Activated naive CD8-positive, alpha-beta T cell treated with anti-CD3 and anti-CD28 coated beads, Interleukin-2, amount 50 U/mL, for 24 hours (primary cell): Measurements from ENCODE around the gene SMURF1.
A peak's percentile ranks its signal among the peaks of the same experiment; 100 is the strongest.
"Not testable (repeated sequence)": the region's sequence is repeated elsewhere in the genome, so short reads cannot be mapped to it uniquely, and the experiment has no call there.

ENCODE experiments used
- ATAC-seq: fragments of 150-1000 bp; cut with Tn5 transposase; one replicate; pipeline ENCODE4 v1.10.0; 2021
- DNase-seq: peaks from one replicate; pipeline ENCODE4 v3.0.0; 2021
- H3K27ac Mint-ChIP-seq: one replicate; pipeline ENCODE4 v1.8.0; 2021; ENCODE audit warnings: mild to moderate bottlenecking, mixed read lengths
- H3K27me3 Mint-ChIP-seq: one replicate; pipeline ENCODE4 v1.8.0; 2021; ENCODE audit warnings: mixed read lengths
- H3K36me3 Mint-ChIP-seq: one replicate; pipeline ENCODE4 v1.8.0; 2021; ENCODE audit warnings: low read depth, mixed read lengths
- H3K4me1 Mint-ChIP-seq: one replicate; pipeline ENCODE4 v1.8.0; 2021; ENCODE audit warnings: mixed read lengths
- H3K4me3 Mint-ChIP-seq: one replicate; pipeline ENCODE4 v1.8.0; 2021; ENCODE audit warnings: mild to moderate bottlenecking, moderate library complexity, mixed read lengths
- H3K9me3 Mint-ChIP-seq: one replicate; pipeline ENCODE4 v1.8.0; 2021; ENCODE audit warnings: mixed read lengths

The SMURF1 gene

GRCh38 chr7:99163669-99164068, 19.8 kb upstream of the SMURF1 start:
- not testable (repeated sequence) for H3K9me3 Mint-ChIP-seq, H3K4me1 Mint-ChIP-seq, H3K27ac Mint-ChIP-seq, H3K36me3 Mint-ChIP-seq, ATAC-seq, H3K4me3 Mint-ChIP-seq, DNase-seq, H3K27me3 Mint-ChIP-seq

DNA sequence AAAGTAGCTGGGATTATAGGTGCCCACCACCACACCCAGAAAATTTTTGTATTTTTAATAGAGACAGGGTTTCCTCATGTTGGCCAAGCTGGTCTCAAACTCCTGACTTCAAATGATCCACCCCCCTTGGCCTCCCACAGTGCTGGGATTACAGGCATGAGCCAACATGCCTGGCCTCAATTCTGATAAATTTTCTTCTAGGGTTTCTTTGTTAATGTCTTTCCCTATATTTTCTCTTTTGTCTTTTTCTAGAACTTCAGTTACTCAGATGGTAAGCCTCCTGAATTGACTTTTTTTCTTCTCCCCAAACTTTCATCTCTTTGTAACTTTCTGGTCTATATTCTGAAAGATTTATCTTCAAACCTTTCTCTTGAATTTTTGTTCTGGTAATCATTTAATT, 12.7 kb upstream of the SMURF1 start:
- Mint-ChIP-seq H3K27ac (no peak overlapping the region), H3K4me1 (peaks cover 3% of the 10 kb centered on the region), H3K27me3 (peaks cover 9% of the 10 kb centered on the region), H3K4me3 (no peak overlapping the region), H3K9me3 (no peaks in the 10 kb centered on the region), H3K36me3 (no peaks in the 10 kb centered on the region)
- DNase-seq (no peak), ATAC-seq (no peak)

DNA sequence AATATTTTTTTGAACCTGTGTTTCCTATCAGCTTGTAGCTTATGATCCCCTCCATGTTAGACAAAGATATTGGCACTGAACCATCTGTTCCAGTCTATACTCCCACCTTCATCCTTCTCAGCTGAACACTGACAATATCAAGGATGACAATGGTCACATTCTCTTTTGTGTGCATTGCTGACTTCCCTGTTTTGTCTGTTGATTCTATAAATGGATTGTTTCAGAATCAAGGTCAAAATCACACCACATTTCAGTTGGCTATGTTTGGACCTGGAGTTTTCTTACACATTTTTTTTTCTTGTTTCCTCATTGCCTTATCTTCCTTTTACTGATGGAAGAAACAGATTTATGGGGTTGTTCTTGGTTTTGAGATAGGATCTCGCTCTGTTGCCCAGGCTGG, 11.3 kb upstream of the SMURF1 start:
- H3K36me3 Mint-ChIP-seq: no peaks in the 10 kb centered on the region
- H3K27ac Mint-ChIP-seq: no peak overlapping the region
- peaks cover 5% of the 10 kb centered on the region for H3K27me3 Mint-ChIP-seq
- no peak overlapping the region for H3K4me3 Mint-ChIP-seq
- no peaks in the 10 kb centered on the region for H3K9me3 Mint-ChIP-seq
- no peak for DNase-seq
- peaks cover 3% of the 10 kb centered on the region for H3K4me1 Mint-ChIP-seq
- ATAC-seq: no peak

DNA sequence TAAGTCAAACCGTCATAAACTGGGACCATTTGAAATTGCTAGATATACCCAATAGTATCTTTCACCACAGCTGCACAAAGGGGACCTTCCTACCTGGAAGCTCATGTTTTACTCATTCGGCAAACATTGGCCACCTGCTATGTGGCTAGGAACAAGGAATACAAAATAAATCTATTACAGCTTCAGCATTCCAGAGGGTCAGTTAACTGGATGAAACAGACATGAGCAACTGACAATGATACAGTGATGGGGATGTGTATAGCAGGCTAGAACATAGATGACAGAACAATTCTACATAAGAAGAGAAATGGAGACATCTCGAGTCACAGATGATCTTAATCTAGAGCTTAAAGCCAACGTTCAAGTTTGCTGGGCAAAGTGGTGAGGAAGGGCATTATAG, 3.1 kb upstream of the SMURF1 start:
- Mint-ChIP-seq H3K36me3 (no peaks in the 10 kb centered on the region), H3K9me3 (no peaks in the 10 kb centered on the region), H3K4me3 (no peak overlapping the region), H3K4me1 (peaks cover 16% of the 10 kb centered on the region), H3K27me3 (peaks cover 2% of the 10 kb centered on the region), H3K27ac (no peak overlapping the region)
- no peak for DNase-seq
- ATAC-seq: no peak

GRCh38 chr7:99143521-99143852, 421 bp downstream of the SMURF1 start:
- ATAC-seq: peak; percentile 38
- H3K27me3 Mint-ChIP-seq: peaks cover 2% of the 10 kb centered on the region
- peak overlapping the region; percentile 87 for H3K4me3 Mint-ChIP-seq

DNA sequence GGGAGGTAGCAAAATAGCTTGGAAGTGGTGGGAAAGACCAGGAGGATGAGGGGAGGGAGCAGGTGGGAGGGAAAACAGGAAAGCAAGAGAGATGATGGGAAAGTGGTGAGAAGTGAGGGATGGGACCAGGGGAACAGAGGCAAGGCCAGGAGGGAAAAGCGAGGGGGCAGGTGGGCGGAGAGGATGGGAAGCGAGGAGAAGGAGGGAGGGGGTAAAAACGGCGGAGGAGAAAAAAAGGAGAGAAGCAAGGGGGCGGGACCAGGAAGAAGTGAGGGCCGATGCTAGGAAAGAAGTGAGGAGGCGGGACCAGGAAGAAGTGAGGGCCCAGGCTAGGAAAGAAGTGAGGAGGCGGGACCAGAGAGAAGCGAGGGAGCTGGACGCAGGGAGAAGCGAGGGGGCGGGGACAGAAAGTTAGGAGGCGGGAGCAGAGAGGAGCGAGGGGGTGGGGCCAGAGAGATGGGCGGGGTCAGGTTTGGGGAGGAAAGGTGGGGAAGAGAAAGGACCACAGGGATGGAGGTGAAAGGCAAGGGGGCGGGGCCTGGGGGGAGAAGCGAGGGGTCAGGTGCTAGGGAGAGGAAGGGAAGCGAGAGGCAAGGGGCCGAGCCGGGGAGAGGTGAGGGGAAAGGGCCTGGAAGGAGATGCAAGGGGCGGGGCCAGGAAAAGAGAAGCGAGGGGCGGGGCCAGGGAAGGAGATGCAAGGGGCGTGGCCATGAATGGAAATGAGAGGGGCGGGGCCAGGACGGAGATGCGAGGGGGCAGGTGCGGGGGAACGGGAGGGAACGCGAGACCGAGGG, 984 bp downstream of the SMURF1 start:
- Mint-ChIP-seq H3K4me3 (peak overlapping the region; percentile 87), H3K9me3 (no peaks in the 10 kb centered on the region), H3K36me3 (peaks cover 4% of the 10 kb centered on the region), H3K4me1 (peaks cover 50% of the 10 kb centered on the region), H3K27ac (peak overlapping the region; percentile 56), H3K27me3 (peaks cover under 1% of the 10 kb centered on the region)
- peak; percentile 15 for ATAC-seq
- peak; percentile 90 for DNase-seq

More at GRCh38 chr7:99143521-99143852, 421 bp downstream of the SMURF1 start:
- no peak for DNase-seq
- H3K9me3 Mint-ChIP-seq: no peaks in the 10 kb centered on the region
- peaks cover 47% of the 10 kb centered on the region for H3K4me1 Mint-ChIP-seq
- H3K27ac Mint-ChIP-seq: peak overlapping the region; percentile 56
- H3K36me3 Mint-ChIP-seq: peaks cover 4% of the 10 kb centered on the region

DNA sequence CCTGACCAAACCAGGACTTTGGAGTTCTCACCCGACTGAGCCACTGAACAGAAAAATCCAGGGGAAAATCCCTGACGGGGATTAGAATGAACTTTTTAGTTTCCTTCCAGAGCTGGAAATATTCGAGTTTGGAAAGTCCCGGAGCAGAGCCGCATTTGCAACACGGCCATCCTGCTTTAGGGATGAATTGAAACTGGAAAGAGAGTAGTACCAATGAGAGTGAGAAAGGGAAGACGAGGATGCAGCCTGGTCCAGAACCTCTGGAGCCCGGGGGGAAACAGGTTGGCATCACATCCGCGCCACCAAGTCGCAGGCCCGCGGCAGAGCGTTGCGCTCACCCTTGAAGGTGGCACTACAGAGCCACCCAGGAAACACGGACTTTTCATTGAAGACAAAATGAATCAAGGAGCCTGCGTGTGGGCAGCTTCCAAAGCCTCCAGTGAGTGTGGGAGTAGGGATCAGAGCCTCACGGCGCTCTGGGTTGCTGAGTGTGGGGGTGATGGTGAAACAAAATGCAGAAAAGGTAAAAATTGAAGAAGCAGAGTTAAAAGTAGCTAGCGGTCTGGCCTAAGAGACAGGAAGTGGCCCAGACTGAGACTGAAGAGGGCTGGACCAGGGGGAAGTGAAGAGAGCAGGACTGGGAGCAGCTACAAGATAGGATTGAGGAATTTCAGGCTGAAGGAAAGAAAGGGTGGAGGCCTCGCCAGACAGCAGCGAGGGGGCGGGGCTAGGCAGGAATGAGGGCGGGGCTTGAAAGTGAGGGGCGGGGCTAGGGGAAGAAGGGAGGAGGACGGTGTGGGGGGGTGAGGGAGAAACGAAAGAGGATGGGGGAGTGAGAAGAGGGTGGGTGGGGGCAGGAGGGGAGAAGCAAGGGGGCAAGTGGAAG, 1.8 kb downstream of the SMURF1 start:
- Mint-ChIP-seq H3K9me3 (no peaks in the 10 kb centered on the region), H3K27me3 (no peaks in the 10 kb centered on the region), H3K4me3 (peak overlapping the region; percentile 87), H3K36me3 (peaks cover 4% of the 10 kb centered on the region), H3K4me1 (peaks cover 54% of the 10 kb centered on the region), H3K27ac (peak overlapping the region; percentile 88)
- DNase-seq (peak; percentile 61), ATAC-seq (no peak)

DNA sequence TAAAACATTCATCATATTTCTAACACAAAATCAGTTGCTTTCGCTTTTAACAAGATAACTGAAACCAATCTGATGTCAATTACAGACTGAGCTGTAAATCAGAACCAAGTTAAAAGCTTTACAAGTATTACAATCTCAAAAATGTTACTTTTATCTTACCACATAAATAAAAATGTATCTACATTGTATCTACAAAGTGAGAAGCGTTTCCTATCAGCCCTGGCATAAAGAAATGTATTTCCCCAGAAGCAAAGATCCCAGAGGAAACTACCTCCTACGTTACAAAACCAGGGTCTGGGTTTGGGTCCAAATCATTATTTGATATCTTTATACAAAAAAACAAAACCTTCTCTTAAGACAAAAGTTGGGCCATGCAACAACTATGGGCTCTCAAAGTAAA, 2.6 kb downstream of the SMURF1 start:
- peaks cover 57% of the 10 kb centered on the region for H3K4me1 Mint-ChIP-seq
- no peak overlapping the region for H3K27ac Mint-ChIP-seq
- H3K27me3 Mint-ChIP-seq: no peaks in the 10 kb centered on the region
- ATAC-seq: no peak
- peak overlapping the region; percentile 87 for H3K4me3 Mint-ChIP-seq
- DNase-seq: no peak
- no peaks in the 10 kb centered on the region for H3K9me3 Mint-ChIP-seq
- peaks cover 4% of the 10 kb centered on the region for H3K36me3 Mint-ChIP-seq

- H3K27ac Mint-ChIP-seq: peak overlapping the region; percentile 46
- no peak for ATAC-seq
- H3K36me3 Mint-ChIP-seq: peaks cover 4% of the 10 kb centered on the region
- H3K4me1 Mint-ChIP-seq: peaks cover 60% of the 10 kb centered on the region
- no peak for DNase-seq
- H3K9me3 Mint-ChIP-seq: no peaks in the 10 kb centered on the region
- peak overlapping the region; percentile 87 for H3K4me3 Mint-ChIP-seq
- no peaks in the 10 kb centered on the region for H3K27me3 Mint-ChIP-seq
Observed at GRCh38 chr7:99140813-99141212, 3.1 kb downstream of the SMURF1 start.

GRCh38 chr7:99139036-99139435, 4.9 kb downstream of the SMURF1 start:
- H3K36me3 Mint-ChIP-seq: peaks cover 4% of the 10 kb centered on the region
- peaks cover 62% of the 10 kb centered on the region for H3K4me1 Mint-ChIP-seq
- H3K9me3 Mint-ChIP-seq: no peaks in the 10 kb centered on the region
- no peaks in the 10 kb centered on the region for H3K27me3 Mint-ChIP-seq
- no peak overlapping the region for H3K4me3 Mint-ChIP-seq
- H3K27ac Mint-ChIP-seq: no peak overlapping the region
- no peak for ATAC-seq
- no peak for DNase-seq

GRCh38 chr7:99137411-99138180, 6.3 kb downstream of the SMURF1 start:
- H3K36me3 Mint-ChIP-seq: peaks cover 4% of the 10 kb centered on the region
- no peaks in the 10 kb centered on the region for H3K9me3 Mint-ChIP-seq
- no peak for DNase-seq
- no peaks in the 10 kb centered on the region for H3K27me3 Mint-ChIP-seq
- peaks cover 70% of the 10 kb centered on the region for H3K4me1 Mint-ChIP-seq
- H3K27ac Mint-ChIP-seq: no peak overlapping the region
- H3K4me3 Mint-ChIP-seq: no peak overlapping the region
- ATAC-seq: no peak

DNA sequence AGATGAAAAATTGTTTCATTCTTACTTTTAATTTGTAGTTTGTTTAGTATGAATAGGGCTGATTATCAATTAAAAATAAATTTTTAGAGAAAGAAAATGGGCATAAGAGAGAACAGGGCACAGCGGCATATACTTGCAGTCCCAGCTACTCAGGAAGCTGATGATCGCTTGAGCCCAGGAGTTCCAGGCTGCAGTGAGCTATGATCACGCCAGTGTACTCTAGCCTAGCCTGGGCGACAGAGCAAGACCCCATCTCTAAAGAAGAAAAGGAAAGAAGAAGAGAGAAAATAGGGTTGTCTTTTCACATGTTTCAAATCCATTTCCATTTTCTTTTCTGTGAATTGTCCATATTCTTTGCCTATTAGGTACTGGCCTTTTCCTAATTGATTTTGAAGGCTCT, 8.0 kb downstream of the SMURF1 start:
- Mint-ChIP-seq H3K36me3 (peaks cover 4% of the 10 kb centered on the region), H3K27ac (no peak overlapping the region), H3K27me3 (no peaks in the 10 kb centered on the region), H3K9me3 (no peaks in the 10 kb centered on the region), H3K4me3 (no peak overlapping the region), H3K4me1 (peaks cover 63% of the 10 kb centered on the region)
- no peak for DNase-seq
- no peak for ATAC-seq

DNA sequence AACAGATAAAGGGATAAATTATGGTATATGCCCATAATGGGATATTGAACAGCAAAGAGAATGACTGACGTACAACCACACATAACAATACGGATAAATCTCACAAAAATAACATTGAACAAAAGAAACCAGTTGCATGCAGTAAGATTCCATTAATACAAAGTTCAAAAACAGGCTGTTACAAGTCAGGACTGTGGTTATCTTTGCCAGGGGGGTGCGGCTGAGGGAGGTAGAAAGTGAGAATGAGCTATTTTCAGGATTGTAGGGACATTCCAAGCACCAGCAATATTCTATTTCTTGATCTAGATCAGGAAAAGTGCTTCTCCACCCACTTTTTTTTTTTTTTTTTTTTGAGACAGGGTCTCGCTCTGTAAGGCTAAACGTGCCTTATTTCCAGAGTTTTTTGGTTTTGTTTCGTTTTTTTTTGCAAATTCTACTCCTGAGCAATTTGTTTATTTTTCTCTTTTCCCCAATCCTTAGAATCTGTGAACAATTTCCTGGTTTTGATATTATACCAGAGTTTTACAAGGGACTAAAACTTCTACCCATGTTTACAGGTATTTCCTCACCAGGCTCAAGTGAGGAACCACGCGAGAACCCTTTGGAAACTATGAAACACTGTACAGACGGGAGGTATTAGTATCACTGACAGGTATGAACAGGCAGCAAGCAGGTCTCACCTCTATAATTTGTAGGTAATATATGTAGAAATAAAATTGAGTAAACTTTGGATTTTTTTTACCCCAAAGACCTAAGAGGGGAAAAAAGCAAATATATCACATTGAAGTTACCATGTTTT, 9.9 kb downstream of the SMURF1 start:
- DNase-seq (no peak), ATAC-seq (no peak)
- Mint-ChIP-seq H3K27me3 (no peaks in the 10 kb centered on the region), H3K4me1 (peaks cover 46% of the 10 kb centered on the region), H3K4me3 (no peak overlapping the region), H3K27ac (no peak overlapping the region), H3K36me3 (no peaks in the 10 kb centered on the region), H3K9me3 (no peaks in the 10 kb centered on the region)
